GM18498 (cell line): ENCODE data around the gene NEK10.

ENCODE experiments used
- ATAC-seq: cut with Tn5 transposase; IDR thresholded peaks from one replicate; pipeline ENCODE4 v1.9.1; 2021; ENCODE audit warnings: mild to moderate bottlenecking, moderate library complexity; ENCODE audit not compliant: unreplicated experiment

Gene NEK10

DNA sequence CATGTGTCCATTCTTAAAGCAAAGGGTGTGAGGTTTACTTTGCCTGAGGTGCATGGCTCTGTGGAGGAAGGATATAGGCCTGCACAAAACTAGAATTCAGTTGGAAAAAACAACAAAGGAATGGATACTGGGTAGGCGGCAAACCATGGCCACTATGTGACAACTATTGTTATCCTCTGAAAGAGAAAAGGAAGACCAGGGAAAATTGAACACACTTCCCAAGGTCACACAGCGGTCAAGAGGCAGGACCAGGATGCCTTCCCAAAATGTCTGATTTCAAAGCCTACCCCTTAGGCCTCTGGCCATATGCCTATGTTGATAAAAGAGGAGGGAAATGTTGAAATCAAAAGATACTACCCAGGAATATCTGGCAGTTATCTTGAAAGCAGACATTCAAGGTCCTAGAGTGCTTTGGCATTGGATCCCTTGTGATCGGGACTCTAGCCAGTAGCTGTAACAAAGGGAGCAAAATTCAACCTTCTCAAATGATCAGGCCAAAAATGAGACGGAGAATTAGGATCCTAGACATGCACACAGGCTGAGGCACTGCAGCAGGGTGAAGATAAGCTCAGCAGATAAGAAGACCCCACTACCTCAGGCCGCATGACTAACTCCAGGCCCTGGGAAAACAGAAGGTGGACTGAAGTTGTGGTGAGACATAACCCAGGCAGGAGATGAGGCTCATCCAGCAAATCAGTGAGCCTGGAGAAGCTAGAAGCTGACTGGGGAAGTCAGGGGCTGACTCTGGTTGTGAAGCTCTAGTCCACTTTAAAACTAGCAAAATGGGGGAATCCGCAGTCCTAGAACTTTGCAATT is 292.2 kb downstream of the NEK10 start:
- ATAC-seq, result no peak

DNA sequence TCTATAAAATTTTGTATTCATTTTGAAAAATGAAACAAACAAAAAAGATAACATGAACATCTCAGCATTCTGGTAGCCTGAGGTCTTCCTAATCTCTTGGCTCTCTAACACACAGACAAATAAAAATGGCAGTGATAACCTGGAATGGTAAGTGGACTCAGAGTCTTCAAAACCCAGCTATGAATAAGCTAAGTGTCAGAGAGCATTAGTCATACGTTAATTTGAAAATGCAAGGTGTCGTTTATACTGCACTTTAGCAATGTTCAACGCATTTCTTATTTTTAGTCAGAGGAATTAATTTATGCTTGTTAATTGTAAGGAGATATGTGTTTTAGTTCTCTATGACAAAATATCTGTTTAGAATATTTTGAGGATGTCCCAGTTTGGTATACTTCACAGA is 294.3 kb downstream of the NEK10 start:
- ATAC-seq, result no peak

DNA sequence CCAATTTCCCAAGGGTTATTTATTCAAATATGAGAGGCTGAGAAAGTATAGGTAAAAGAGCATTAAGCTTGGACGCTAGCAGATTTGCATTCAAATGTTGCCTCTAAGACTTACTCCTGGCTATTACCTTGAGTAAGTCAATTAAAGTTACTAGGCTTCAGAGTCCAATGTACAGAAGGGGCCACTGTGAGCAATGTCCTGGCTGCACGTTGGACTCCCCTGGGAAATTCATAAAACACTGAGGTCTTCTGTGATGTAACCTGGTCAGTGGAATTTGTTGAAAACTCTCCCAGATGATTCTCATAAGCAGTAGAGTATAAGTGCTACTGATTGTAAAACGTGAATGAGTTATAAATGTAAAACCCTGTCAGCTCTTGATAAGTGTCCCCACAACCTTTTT is 295.3 kb downstream of the NEK10 start:
- no peak for ATAC-seq

DNA sequence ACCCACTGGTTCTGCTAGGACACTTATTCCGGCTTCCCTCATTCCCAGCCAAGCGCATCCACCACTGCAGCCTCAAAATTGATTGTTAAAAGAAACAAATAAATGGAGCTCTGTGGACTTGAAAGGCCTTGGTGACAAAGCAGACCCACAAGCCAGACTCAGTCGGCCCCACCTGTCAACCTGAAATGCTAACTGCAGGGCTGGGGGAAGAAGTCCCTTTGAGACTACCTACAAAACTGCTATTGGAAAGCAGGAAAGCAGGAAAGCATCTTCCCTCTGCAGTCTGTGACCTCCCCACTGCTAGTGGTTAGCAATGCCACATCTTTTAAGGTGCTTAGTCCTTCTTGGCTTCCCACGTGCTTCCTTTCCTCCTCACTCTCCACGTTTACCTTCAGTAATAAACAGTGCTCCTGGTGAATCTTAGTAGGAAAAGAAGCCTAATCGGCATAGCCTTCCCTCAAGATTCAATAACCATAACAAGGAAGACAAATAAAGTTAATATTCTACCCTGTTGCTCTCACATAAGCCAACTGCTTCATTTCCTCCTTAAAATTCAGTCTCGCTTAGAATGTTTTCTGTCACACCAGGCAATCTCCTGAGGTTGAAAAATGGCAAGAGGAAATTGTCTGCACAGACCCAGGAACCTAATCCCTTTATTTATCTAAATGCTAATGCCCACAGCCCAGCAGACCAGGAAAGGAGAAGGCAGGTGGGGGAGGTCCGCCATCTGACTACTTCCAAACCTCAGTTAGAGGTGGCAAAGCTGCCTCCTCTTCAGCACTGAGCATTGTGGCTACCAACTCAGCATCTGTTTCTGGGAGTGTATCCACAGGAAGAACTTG is 296.2 kb downstream of the NEK10 start:
- ATAC-seq, result no peak

DNA sequence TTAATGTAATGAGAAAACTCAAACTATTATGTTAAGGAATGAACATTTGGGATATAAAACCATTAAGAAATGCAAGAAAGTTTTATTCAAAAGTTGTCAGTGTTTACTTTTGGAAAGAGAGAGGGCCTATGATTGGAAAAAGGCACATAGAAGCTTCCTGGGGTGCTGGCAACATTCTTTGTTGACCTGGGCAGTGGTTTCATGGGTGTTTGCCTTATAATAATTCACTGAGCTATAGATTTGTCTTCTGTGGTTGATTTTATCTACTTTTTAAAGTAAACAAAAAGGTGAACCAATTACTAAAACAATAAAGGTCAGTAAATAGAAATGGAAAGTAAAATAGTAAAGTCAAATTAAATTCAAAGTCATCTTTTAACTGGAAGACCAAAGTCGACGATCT is 308.8 kb downstream of the NEK10 start:
- no peak for ATAC-seq
